IMR-90 (cell line): Measurements from ENCODE around the gene PDXK. TPM values are rescaled to one million over a fixed set of nuclear protein-coding genes. Genes with fewer than 3 reads are reported as not detected.

Experiments
- ATAC-seq: fragments of 200-7000 bp; cut with Tn5 transposase; 2 replicates; pipeline ENCODE4 v1.9.1; 2020; ENCODE audit warnings: low read depth, mild to moderate bottlenecking, moderate library complexity
- BruUV-seq: library from RNA; stranded (reverse); fragments of 400-500 nt; replicated peaks from 2 replicates; lab custom pipeline; 2021; lab: Mats Ljungman, UMichigan
- CTCF ChIA-PET: fragments of 300-600 bp; formaldehyde crosslinking; extraction: SDS; loops from one replicate; lab custom pipeline; 2021; ENCODE audit warnings: antibody characterized with exemption; lab: Yijun Ruan, JAX
- POLR2A ChIA-PET: fragments of 300-600 bp; sonication (Branson Sonifier 250); formaldehyde crosslinking; loops from one replicate; lab custom pipeline; 2022; ENCODE audit warnings: antibody characterized with exemption; ENCODE audit not compliant: unreplicated experiment; lab: Charles Lee
- DNase-seq: peaks from one replicate; pipeline ENCODE4 v3.0.0; 2013
- H2AFZ ChIP-seq: replicated peaks from 2 replicates; pipeline ENCODE3; 2013; ENCODE audit warnings: low read length, mild to moderate bottlenecking; ENCODE audit not compliant: poor library complexity
- H2AK5ac ChIP-seq: 2 replicates; pipeline ENCODE4 v1.6.1; 2013; ENCODE audit warnings: low read depth, low read length, inconsistent platforms
- H2AK9ac ChIP-seq: replicated peaks from 2 replicates; pipeline ENCODE3; 2013; ENCODE audit warnings: mild to moderate bottlenecking, low read depth, low read length, moderate library complexity; ENCODE audit not compliant: poor library complexity
- H2BK120ac ChIP-seq: 2 replicates; pipeline ENCODE4 v1.6.1; 2013; ENCODE audit warnings: low read depth, low read length, inconsistent platforms
- H2BK15ac ChIP-seq: 3 replicates; pipeline ENCODE4 v1.6.1; 2013; ENCODE audit warnings: low read depth, low read length, inconsistent platforms
- H2BK20ac ChIP-seq: 2 replicates; pipeline ENCODE4 v1.6.1; 2013; ENCODE audit warnings: low read depth, mild to moderate bottlenecking, inconsistent platforms, low read length, moderate library complexity
- H2BK5ac ChIP-seq: 2 replicates; pipeline ENCODE4 v1.6.1; 2013; ENCODE audit warnings: mild to moderate bottlenecking, low read depth, low read length, inconsistent platforms; ENCODE audit not compliant: poor library complexity, severe bottlenecking
- H3K14ac ChIP-seq: replicated peaks from 2 replicates; pipeline ENCODE4 v1.6.1; 2013; ENCODE audit warnings: low read depth, low read length, inconsistent platforms
- H3K18ac ChIP-seq: 2 replicates; pipeline ENCODE4 v1.6.1; 2013; ENCODE audit warnings: low read depth, low read length, control low read depth
- H3K23ac ChIP-seq: 2 replicates; pipeline ENCODE4 v1.6.1; 2013; ENCODE audit warnings: low read depth, low read length, inconsistent platforms
- H3K27ac ChIP-seq: 2 replicates; pipeline ENCODE4 v1.5.1; 2013; ENCODE audit warnings: mild to moderate bottlenecking, control low read depth, low read length; ENCODE audit not compliant: insufficient read depth
- H3K27me3 ChIP-seq: 2 replicates; pipeline ENCODE4 v1.6.1; 2013; ENCODE audit warnings: low read length; ENCODE audit not compliant: control insufficient read depth, insufficient read depth
- H3K36me3 ChIP-seq: 2 replicates; pipeline ENCODE4 v1.6.1; 2013; ENCODE audit warnings: low read length, mixed read lengths; ENCODE audit not compliant: control insufficient read depth, insufficient read depth
- H3K4ac ChIP-seq: 2 replicates; pipeline ENCODE4 v1.6.1; 2013; ENCODE audit warnings: low read depth, low read length, inconsistent platforms
- H3K4me1 ChIP-seq: 2 replicates; pipeline ENCODE4 v1.6.1; 2013; ENCODE audit warnings: low read length, mixed read lengths; ENCODE audit not compliant: control insufficient read depth, insufficient read depth
- H3K4me2 ChIP-seq: 2 replicates; pipeline ENCODE4 v1.6.1; 2013; ENCODE audit warnings: low read depth, mild to moderate bottlenecking, control low read depth, low read length, moderate library complexity
- H3K4me3 ChIP-seq: 2 replicates; pipeline ENCODE4 v1.5.1; 2013; ENCODE audit warnings: low read depth, mild to moderate bottlenecking, control low read depth, low read length, moderate library complexity; ENCODE audit not compliant: insufficient read depth
- H3K56ac ChIP-seq: 2 replicates; pipeline ENCODE4 v1.6.1; 2013; ENCODE audit warnings: low read length, inconsistent platforms; ENCODE audit not compliant: insufficient read depth; ENCODE audit errors: extremely low read depth
- H3K79me1 ChIP-seq, 2 experiments: 2 replicates each; pipeline ENCODE4 v1.6.1; 2013; ENCODE audit warnings: low read length in 2 of 2, inconsistent platforms in 1 of 2, low read depth in 1 of 2
- H3K9ac ChIP-seq: 2 replicates; pipeline ENCODE4 v1.6.1; 2013; ENCODE audit warnings: low read depth, low read length, control low read depth
- H3K9me1 ChIP-seq: 2 replicates; pipeline ENCODE4 v1.6.1; 2013; ENCODE audit warnings: low read length, inconsistent platforms; ENCODE audit not compliant: insufficient read depth
- H3K9me3 ChIP-seq: 2 replicates; pipeline ENCODE4 v1.6.1; 2013; ENCODE audit warnings: low read length; ENCODE audit not compliant: control insufficient read depth, insufficient read depth
- H4K20me1 ChIP-seq: 2 replicates; pipeline ENCODE4 v1.6.1; 2013; ENCODE audit warnings: low read length, inconsistent platforms; ENCODE audit not compliant: insufficient read depth
- H4K5ac ChIP-seq: 2 replicates; pipeline ENCODE4 v1.6.1; 2013; ENCODE audit warnings: mild to moderate bottlenecking, low read depth, low read length, control low read depth
- H4K8ac ChIP-seq, 2 experiments: 2 replicates each; pipeline ENCODE4 v1.6.1; 2013; ENCODE audit warnings: low read depth in 2 of 2, low read length in 2 of 2, control low read depth in 1 of 2, inconsistent platforms in 1 of 2
- H4K91ac ChIP-seq: 2 replicates; pipeline ENCODE4 v1.6.1; 2013; ENCODE audit warnings: low read depth, low read length, inconsistent platforms; ENCODE audit not compliant: insufficient read depth
- BHLHE40 ChIP-seq: fragments of 150-350 bp; IDR thresholded peaks from 2 replicates; pipeline ENCODE4 v1.6.1; 2016; ENCODE audit warnings: mild to moderate bottlenecking, low read depth, low read length
- CEBPB ChIP-seq: IDR thresholded peaks from 2 replicates; pipeline ENCODE4 v1.6.1; 2012; ENCODE audit warnings: low read depth, low read length, improper control_type of control experiment
- CHD1 ChIP-seq: IDR thresholded peaks from 2 replicates; pipeline ENCODE4 v1.6.1; 2012; ENCODE audit warnings: low read depth, low read length, improper control_type of control experiment
- FOS ChIP-seq: fragments of 150-350 bp; IDR thresholded peaks from 2 replicates; pipeline ENCODE4 v1.6.1; 2016; ENCODE audit warnings: low read depth, low read length
- MAFK ChIP-seq: IDR thresholded peaks from 2 replicates; pipeline ENCODE4 v1.6.1; 2012; ENCODE audit warnings: low read depth, low read length, improper control_type of control experiment
- MAZ ChIP-seq: IDR thresholded peaks from 2 replicates; pipeline ENCODE4 v1.6.1; 2012; ENCODE audit warnings: low read depth, mild to moderate bottlenecking, low read length, improper control_type of control experiment, moderate library complexity, borderline replicate concordance
- MXI1 ChIP-seq: IDR thresholded peaks from 2 replicates; pipeline ENCODE4 v1.6.1; 2012; ENCODE audit warnings: low read depth, mild to moderate bottlenecking, low read length, moderate library complexity, borderline replicate concordance
- NFE2L2 ChIP-seq: fragments of 150-350 bp; IDR thresholded peaks from 2 replicates; pipeline ENCODE4 v1.6.1; 2016; ENCODE audit warnings: low read depth, mild to moderate bottlenecking, low read length
- RCOR1 ChIP-seq: IDR thresholded peaks from 2 replicates; pipeline ENCODE4 v1.6.1; 2012; ENCODE audit warnings: mild to moderate bottlenecking, low read length, improper control_type of control experiment; ENCODE audit not compliant: insufficient replicate concordance
- RFX5 ChIP-seq: IDR thresholded peaks from 2 replicates; pipeline ENCODE4 v1.8.0; 2012; ENCODE audit warnings: low read depth, mild to moderate bottlenecking, low read length, moderate library complexity
- WGBS, 2 experiments: methylation state at CpG; one replicate each; pipeline versions ENCODE4 v1.1.5 to v1.1.7; 2013; ENCODE audit warnings: missing lambda C conversion rate in 2 of 2; ENCODE audit not compliant: insufficient read length in 1 of 2; ENCODE audit errors: extremely low coverage in 2 of 2; 5-methylcytosine and 5-hydroxymethylcytosine counted together
- dilution Hi-C: fragments of 300-500 bp; cut with HindIII; formaldehyde crosslinking; loops from one replicate; pipeline ENCODE4 v1.14.3; 2018; ENCODE audit warnings: low sequenced_read_pairs; ENCODE audit not compliant: unreplicated experiment
- in situ Hi-C: fragments of 300-500 bp; cut with MboI; formaldehyde crosslinking; loops from 3 replicates; pipeline ENCODE4 v1.14.3; 2019; ENCODE audit warnings: low sequenced_read_pairs, inconsistent platforms, mixed read lengths
- intact Hi-C: fragments of 100-400 bp; cut with micrococcal nuclease; formaldehyde crosslinking; loops from 2 replicates; pipeline ENCODE4 v1.10.0; 2022
- polyA plus RNA-seq, 3 experiments: library from polyadenylated mRNA; depleted of rRNA; stranded (reverse); fragments of >200 nt; gene quantifications; 2 replicates each; pipeline ENCODE4 v1.2.3, GENCODE V29; 2012; ENCODE audit warnings: low replicate concordance in 1 of 3
- total RNA-seq: library from RNA; depleted of rRNA; stranded (reverse); fragments of >200 nt; gene quantifications from 2 replicates; pipeline ENCODE4 v1.2.3, GENCODE V29; 2012
- TF ChIP-seq, protein P1 (sequence below): fragments of 150-350 bp; IDR thresholded peaks from 2 replicates; pipeline ENCODE4 v1.6.1; 2017; ENCODE audit warnings: mild to moderate bottlenecking, antibody characterized with exemption, low read length, low read depth
- TF ChIP-seq, protein P2 (sequence below): conservative IDR thresholded peaks from 2 replicates; pipeline ENCODE4 v1.5.1; 2012; ENCODE audit warnings: mild to moderate bottlenecking, low read depth, low read length, improper control_type of control experiment
- TF ChIP-seq, protein P3 (sequence below): fragments of 150-350 bp; IDR thresholded peaks from 2 replicates; pipeline ENCODE4 v1.6.1; 2016; ENCODE audit warnings: low read depth, mild to moderate bottlenecking, low read length, moderate library complexity, borderline replicate concordance

The PDXK gene
- total and polyA plus RNA-seq, 2 of the 4 experiments (the other 2 are of a cell fraction), result 155 to 312 TPM

DNA sequence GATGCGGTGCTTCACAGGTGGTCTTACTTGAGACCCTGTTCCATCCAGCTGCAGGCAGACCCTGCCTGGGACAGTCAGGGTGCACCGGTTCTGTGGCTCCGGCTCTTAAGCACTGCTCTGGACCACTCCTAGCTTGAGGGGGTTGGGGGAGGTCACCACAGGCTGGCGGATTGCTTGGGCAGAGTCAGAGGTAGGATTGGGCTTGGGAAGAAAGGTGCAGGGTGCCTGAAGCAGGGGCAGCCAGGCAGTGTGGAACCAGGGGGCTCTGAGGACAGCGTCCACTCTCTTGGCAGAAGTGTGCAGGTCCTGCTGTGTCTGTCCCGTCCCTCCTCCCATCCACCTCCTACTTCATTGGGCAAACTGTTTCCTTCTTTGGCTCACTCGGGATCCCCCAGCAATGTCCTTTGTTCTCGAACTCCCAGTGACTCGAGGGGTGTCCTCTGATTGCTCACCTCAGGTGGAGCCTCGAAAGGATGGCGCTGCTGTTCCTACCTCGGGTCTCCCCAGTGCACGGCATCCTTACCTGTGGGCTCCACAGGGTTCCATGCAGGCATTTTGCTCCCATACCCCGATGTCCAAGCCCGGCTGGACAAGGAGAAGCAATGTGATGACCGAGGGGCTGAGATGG lies 1.7 kb downstream of the PDXK start:
- peaks cover 11 to 51% of the 10 kb centered on the region in 2 experiments for H3K79me1 ChIP-seq
- H3K36me3 ChIP-seq, result peaks cover 10% of the 10 kb centered on the region
- dilution Hi-C loops, result no loop called here
- peak overlapping the region; percentile 89; the same call in 1 of the 2 replicates for H3K14ac ChIP-seq
- peak overlapping the region; percentile 94 for H2AK9ac ChIP-seq
- peak overlapping the region; percentile 8 to 82; a peak in 2 of 4 replicates for H4K8ac ChIP-seq
- no peak overlapping the region for H4K5ac ChIP-seq
- peak overlapping the region; percentile 76 for H3K23ac ChIP-seq
- H3K4ac ChIP-seq, result peak overlapping the region; percentile 49; the same call in 1 of the 2 replicates
- no peak overlapping the region for H3K56ac ChIP-seq
- H3K27me3 ChIP-seq, result no peaks in the 10 kb centered on the region
- H3K9ac ChIP-seq, result peak overlapping the region; percentile 93
- POLR2A ChIA-PET, result no interaction called here
- no peak overlapping the region for H4K91ac ChIP-seq
- peak overlapping the region; percentile 7 for H2BK5ac ChIP-seq
- H3K27ac ChIP-seq, result peak overlapping the region; percentile 96; the same call in 1 of the 2 replicates
- H2AK5ac ChIP-seq, result peak overlapping the region; percentile 83
- TF ChIP-seq FOS, result no peak
- TF ChIP-seq MAFK, result no peak
- no peak for TF ChIP-seq BHLHE40
- TF ChIP-seq, protein P1, sequence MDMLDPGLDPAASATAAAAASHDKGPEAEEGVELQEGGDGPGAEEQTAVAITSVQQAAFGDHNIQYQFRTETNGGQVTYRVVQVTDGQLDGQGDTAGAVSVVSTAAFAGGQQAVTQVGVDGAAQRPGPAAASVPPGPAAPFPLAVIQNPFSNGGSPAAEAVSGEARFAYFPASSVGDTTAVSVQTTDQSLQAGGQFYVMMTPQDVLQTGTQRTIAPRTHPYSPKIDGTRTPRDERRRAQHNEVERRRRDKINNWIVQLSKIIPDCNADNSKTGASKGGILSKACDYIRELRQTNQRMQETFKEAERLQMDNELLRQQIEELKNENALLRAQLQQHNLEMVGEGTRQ, result no peak
- TF ChIP-seq, protein P2, sequence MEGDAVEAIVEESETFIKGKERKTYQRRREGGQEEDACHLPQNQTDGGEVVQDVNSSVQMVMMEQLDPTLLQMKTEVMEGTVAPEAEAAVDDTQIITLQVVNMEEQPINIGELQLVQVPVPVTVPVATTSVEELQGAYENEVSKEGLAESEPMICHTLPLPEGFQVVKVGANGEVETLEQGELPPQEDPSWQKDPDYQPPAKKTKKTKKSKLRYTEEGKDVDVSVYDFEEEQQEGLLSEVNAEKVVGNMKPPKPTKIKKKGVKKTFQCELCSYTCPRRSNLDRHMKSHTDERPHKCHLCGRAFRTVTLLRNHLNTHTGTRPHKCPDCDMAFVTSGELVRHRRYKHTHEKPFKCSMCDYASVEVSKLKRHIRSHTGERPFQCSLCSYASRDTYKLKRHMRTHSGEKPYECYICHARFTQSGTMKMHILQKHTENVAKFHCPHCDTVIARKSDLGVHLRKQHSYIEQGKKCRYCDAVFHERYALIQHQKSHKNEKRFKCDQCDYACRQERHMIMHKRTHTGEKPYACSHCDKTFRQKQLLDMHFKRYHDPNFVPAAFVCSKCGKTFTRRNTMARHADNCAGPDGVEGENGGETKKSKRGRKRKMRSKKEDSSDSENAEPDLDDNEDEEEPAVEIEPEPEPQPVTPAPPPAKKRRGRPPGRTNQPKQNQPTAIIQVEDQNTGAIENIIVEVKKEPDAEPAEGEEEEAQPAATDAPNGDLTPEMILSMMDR, result no peak
- TF ChIP-seq MXI1, result no peak
- TF ChIP-seq, protein P3, sequence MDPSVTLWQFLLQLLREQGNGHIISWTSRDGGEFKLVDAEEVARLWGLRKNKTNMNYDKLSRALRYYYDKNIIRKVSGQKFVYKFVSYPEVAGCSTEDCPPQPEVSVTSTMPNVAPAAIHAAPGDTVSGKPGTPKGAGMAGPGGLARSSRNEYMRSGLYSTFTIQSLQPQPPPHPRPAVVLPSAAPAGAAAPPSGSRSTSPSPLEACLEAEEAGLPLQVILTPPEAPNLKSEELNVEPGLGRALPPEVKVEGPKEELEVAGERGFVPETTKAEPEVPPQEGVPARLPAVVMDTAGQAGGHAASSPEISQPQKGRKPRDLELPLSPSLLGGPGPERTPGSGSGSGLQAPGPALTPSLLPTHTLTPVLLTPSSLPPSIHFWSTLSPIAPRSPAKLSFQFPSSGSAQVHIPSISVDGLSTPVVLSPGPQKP, result no peak
- no peak for TF ChIP-seq NFE2L2
- no peak for TF ChIP-seq CHD1
- no peak for TF ChIP-seq MAZ
- no peak for TF ChIP-seq RCOR1
- TF ChIP-seq CEBPB, result no peak
- no peak for TF ChIP-seq RFX5
- no TSS peak for BruUV-seq
- 86% methylated on average over 12 of the region's 16 CpGs; no CpG with 5 or more reads in 1 of the 2 experiments for WGBS, 2 experiments
- H3K18ac ChIP-seq, result no peak overlapping the region
- H3K4me1 ChIP-seq, result peaks cover 17% of the 10 kb centered on the region
- H3K4me3 ChIP-seq, result peak overlapping the region; percentile 98
- H3K9me1 ChIP-seq, result peaks cover 15% of the 10 kb centered on the region; the same call in 1 of the 2 replicates
- peak overlapping the region; percentile 61 for H2AFZ ChIP-seq
- no peaks in the 10 kb centered on the region for H3K9me3 ChIP-seq
- DNase-seq, result no peak
- H2BK15ac ChIP-seq, result no peak overlapping the region
- intact Hi-C loops, result loop anchor here (10.0 kb wide), 1 partner anchor 56 kb away; no protein-coding TSS in a partner anchor
- peak overlapping the region; percentile 98 for H3K4me2 ChIP-seq
- peaks cover 39% of the 10 kb centered on the region for H4K20me1 ChIP-seq
- H2BK120ac ChIP-seq, result no peak overlapping the region
- CTCF ChIA-PET, result interaction anchor here (0.5 kb wide), 1 partner anchor 1497 kb away, joined by 3 read pairs; no protein-coding TSS in a partner anchor
- H2BK20ac ChIP-seq, result no peak overlapping the region
- no peak for ATAC-seq
- in situ Hi-C loops, result no loop called here
